Muscle layer of colon (tissue), 2 donors: Measurements from ENCODE around the gene RASD2.

Experiments
- H3K27ac ChIP-seq: one replicate; pipeline ENCODE4 v1.7.0; 2013; ENCODE audit warnings: low read depth, mild to moderate bottlenecking, low read length, moderate library complexity
- H3K27me3 ChIP-seq, 2 donors: one replicate each; pipeline ENCODE4 v1.7.0; 2013; ENCODE audit warnings: low read length in 2 of 2, mild to moderate bottlenecking in 2 of 2; ENCODE audit not compliant: insufficient read depth in 2 of 2, control insufficient read depth in 1 of 2
- H3K36me3 ChIP-seq: one replicate; pipeline ENCODE4 v1.7.0; 2013; ENCODE audit warnings: mild to moderate bottlenecking, low read length; ENCODE audit not compliant: insufficient read depth
- H3K4me1 ChIP-seq: one replicate; pipeline ENCODE4 v1.7.0; 2013; ENCODE audit warnings: mild to moderate bottlenecking, low read length; ENCODE audit not compliant: insufficient read depth
- H3K4me3 ChIP-seq, 2 donors: one replicate each; pipeline ENCODE4 v1.7.0; 2013; ENCODE audit warnings: low read length in 2 of 2, low read depth in 1 of 2, mild to moderate bottlenecking in 1 of 2, moderate library complexity in 1 of 2
- H3K9ac ChIP-seq: one replicate; pipeline ENCODE4 v1.7.0; 2013; ENCODE audit warnings: low read length
- H3K9me3 ChIP-seq: one replicate; pipeline ENCODE4 v1.7.0; 2013; ENCODE audit warnings: mild to moderate bottlenecking, low read length
- donor health status: abdominal sarcoma.
- donor health status: Adenocarcinoma of cecum.

Gene RASD2

GRCh38 chr22:35544827-35545226 lies 4.2 kb downstream of the RASD2 start:
- Histone ChIP-seq H3K9ac (no peak overlapping the region), H3K4me1 (peaks cover 39% of the 10 kb centered on the region), H3K9me3 (no peaks in the 10 kb centered on the region), H3K27ac (no peak overlapping the region), H3K4me3 (no peak overlapping the region), H3K36me3 (no peaks in the 10 kb centered on the region), H3K27me3 (no peaks in the 10 kb centered on the region)

GRCh38 chr22:35546886-35547285 lies 6.3 kb downstream of the RASD2 start:
- Histone ChIP-seq H3K9ac (no peak overlapping the region), H3K9me3 (no peaks in the 10 kb centered on the region), H3K36me3 (peaks cover 1% of the 10 kb centered on the region), H3K4me1 (peaks cover 33% of the 10 kb centered on the region), H3K4me3 (no peak overlapping the region), H3K27me3 (no peaks in the 10 kb centered on the region), H3K27ac (no peak overlapping the region)

GRCh38 chr22:35547987-35548721 lies 7.5 kb downstream of the RASD2 start:
- H3K9ac ChIP-seq, result no peak overlapping the region
- no peaks in the 10 kb centered on the region for H3K9me3 ChIP-seq
- no peak overlapping the region for H3K27ac ChIP-seq
- H3K4me3 ChIP-seq, result no peak overlapping the region
- H3K4me1 ChIP-seq, result peaks cover 20% of the 10 kb centered on the region
- H3K36me3 ChIP-seq, result peaks cover 11% of the 10 kb centered on the region
- no peaks in the 10 kb centered on the region for H3K27me3 ChIP-seq

GRCh38 chr22:35548722-35549112 lies 8.1 kb downstream of the RASD2 start:
- Histone ChIP-seq H3K4me3 (no peak overlapping the region), H3K9me3 (no peaks in the 10 kb centered on the region), H3K36me3 (peaks cover 16% of the 10 kb centered on the region), H3K27ac (no peak overlapping the region), H3K9ac (no peak overlapping the region), H3K4me1 (peaks cover 16% of the 10 kb centered on the region), H3K27me3 (no peaks in the 10 kb centered on the region)

- no peak overlapping the region for H3K4me3 ChIP-seq
- H3K36me3 ChIP-seq, result peaks cover 16% of the 10 kb centered on the region
- H3K27ac ChIP-seq, result no peak overlapping the region
- H3K4me1 ChIP-seq, result peaks cover 10% of the 10 kb centered on the region
- no peaks in the 10 kb centered on the region for H3K27me3 ChIP-seq
- no peak overlapping the region for H3K9ac ChIP-seq
- no peaks in the 10 kb centered on the region for H3K9me3 ChIP-seq
These were observed 8.7 kb downstream of the RASD2 start for GRCh38 chr22:35549328-35549727.

GRCh38 chr22:35551549-35552177 lies 11.0 kb downstream of the RASD2 start:
- Histone ChIP-seq H3K9me3 (no peaks in the 10 kb centered on the region), H3K4me3 (no peak overlapping the region), H3K4me1 (peaks cover 6% of the 10 kb centered on the region), H3K27me3 (no peaks in the 10 kb centered on the region), H3K36me3 (peaks cover 16% of the 10 kb centered on the region), H3K9ac (no peak overlapping the region), H3K27ac (no peak overlapping the region)

GRCh38 chr22:35552196-35552842 lies 11.7 kb downstream of the RASD2 start:
- Histone ChIP-seq H3K27me3 (no peaks in the 10 kb centered on the region), H3K4me1 (peaks cover 6% of the 10 kb centered on the region), H3K27ac (no peak overlapping the region), H3K36me3 (peaks cover 16% of the 10 kb centered on the region), H3K9ac (no peak overlapping the region), H3K4me3 (no peak overlapping the region), H3K9me3 (no peaks in the 10 kb centered on the region)

- H3K9ac ChIP-seq, result no peak overlapping the region
- H3K27me3 ChIP-seq, result no peaks in the 10 kb centered on the region
- H3K4me1 ChIP-seq, result peaks cover 6% of the 10 kb centered on the region
- H3K4me3 ChIP-seq, result no peak overlapping the region
- no peaks in the 10 kb centered on the region for H3K9me3 ChIP-seq
- peaks cover 16% of the 10 kb centered on the region for H3K36me3 ChIP-seq
- no peak overlapping the region for H3K27ac ChIP-seq
These were observed 12.2 kb downstream of the RASD2 start for GRCh38 chr22:35552846-35553245.

- Histone ChIP-seq H3K27ac (no peak overlapping the region), H3K9me3 (no peaks in the 10 kb centered on the region), H3K27me3 (no peaks in the 10 kb centered on the region), H3K36me3 (peaks cover 16% of the 10 kb centered on the region), H3K4me1 (peaks cover 6% of the 10 kb centered on the region), H3K9ac (no peak overlapping the region), H3K4me3 (no peak overlapping the region)
These were observed 12.7 kb downstream of the RASD2 start for GRCh38 chr22:35553341-35553740.

- peaks cover 16% of the 10 kb centered on the region for H3K36me3 ChIP-seq
These were observed 13.7 kb downstream of the RASD2 start for GRCh38 chr22:35554297-35554845.

GRCh38 chr22:35555483-35555890 lies 14.9 kb downstream of the RASD2 start:
- Histone ChIP-seq H3K36me3 (peaks cover 16% of the 10 kb centered on the region), H3K9ac (no peak overlapping the region), H3K4me3 (no peak overlapping the region), H3K27me3 (no peaks in the 10 kb centered on the region), H3K9me3 (no peaks in the 10 kb centered on the region), H3K4me1 (no peaks in the 10 kb centered on the region), H3K27ac (no peak overlapping the region)

More at GRCh38 chr22:35554297-35554845, 13.7 kb downstream of the RASD2 start:
- no peak overlapping the region for H3K9ac ChIP-seq
- no peaks in the 10 kb centered on the region for H3K9me3 ChIP-seq
- no peak overlapping the region for H3K4me3 ChIP-seq
- no peaks in the 10 kb centered on the region for H3K27me3 ChIP-seq
- no peak overlapping the region for H3K27ac ChIP-seq
- peaks cover 4% of the 10 kb centered on the region for H3K4me1 ChIP-seq
